ENCODE data around the gene ZBTB20.

ZBTB20 gene

DNA sequence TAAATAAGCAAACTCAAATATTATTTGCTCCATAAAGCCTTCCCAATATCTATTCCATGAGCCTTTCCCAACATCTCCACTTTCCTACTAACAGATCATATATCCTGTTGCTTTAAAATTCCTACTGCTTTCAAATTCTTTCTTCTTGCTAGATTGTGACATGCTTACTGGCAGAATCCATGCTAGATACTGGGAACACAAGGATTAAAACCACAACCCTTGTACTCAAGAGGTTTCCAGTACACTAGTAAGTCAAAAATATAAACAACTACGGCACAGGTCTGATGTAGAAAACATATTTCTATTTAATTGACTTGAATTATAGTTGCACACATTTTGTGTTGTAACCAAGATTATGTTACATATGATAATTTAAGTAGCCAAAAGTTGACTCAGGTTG lies 275.0 kb downstream of the ZBTB20 start:
- DNase-seq (ENCODE audit: low spot score) = no peak

- DNase-seq (ENCODE audit: low spot score) = no peak
Measured at GRCh38 chr3:114867835-114868503, 279.1 kb downstream of the ZBTB20 start.

DNA sequence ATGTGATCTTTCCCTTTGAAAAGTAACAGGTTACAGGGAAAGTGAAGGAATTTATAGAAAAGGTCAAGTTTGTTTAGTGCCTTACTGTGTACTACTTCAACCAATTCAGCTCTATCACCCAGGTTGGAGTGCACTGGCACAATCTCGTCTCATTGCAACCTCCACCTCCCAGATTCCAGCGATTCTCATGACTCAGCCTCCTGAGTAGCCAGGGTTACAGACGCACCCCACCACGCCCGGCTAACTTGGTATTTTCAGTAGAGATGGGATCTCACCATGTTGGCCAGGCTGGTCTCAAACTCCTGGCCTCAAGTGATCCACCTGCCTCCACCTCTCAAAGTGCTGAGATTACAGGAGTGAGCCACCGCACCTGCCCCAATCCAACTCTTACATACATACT lies 279.7 kb downstream of the ZBTB20 start:
- DNase-seq (ENCODE audit: low spot score) = no peak

DNA sequence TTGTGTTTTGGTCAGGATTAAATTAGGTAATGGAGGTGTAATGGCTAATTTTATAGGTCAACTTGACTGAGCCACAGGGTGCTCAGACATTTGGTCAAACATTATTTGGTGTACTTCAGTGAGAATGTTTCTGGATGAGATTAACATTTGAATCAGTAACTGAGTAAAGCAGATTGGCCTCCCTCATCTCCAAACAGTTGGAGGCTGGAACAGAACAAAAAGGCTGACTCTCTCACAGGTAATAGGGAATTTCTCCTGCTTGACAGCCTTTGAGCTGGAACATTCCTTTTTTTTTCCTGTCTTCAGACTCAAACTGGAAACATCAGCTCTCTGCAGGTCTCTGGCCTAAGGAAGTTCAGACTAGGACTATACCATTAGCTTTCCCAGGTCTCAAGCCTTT lies 280.7 kb downstream of the ZBTB20 start:
- DNase-seq (ENCODE audit: low spot score) = no peak

DNA sequence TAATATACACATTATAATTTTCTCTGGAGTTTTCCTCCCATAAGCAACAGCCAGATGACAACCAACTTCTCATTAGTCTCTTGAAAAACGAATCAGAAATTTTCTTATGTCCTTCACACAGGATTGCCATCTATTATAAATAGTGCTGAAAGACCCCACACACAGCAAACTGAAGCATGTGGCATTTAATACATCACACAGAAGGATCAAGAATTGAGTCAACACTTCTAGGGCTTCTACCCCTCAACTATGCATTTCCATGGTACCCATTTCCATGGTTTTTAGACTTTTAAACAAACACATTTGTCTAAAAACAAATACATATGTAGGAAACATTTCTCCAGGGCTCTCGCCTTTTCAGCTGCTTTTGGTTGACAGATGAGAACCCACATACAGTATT lies 282.1 kb downstream of the ZBTB20 start:
- no peak for DNase-seq (ENCODE audit: low spot score)

- no peak for DNase-seq (ENCODE audit: low spot score)
Measured at GRCh38 chr3:114863848-114864247, 283.2 kb downstream of the ZBTB20 start.

- no peak for DNase-seq (ENCODE audit: low spot score)
Measured at GRCh38 chr3:114861666-114862065, 285.4 kb downstream of the ZBTB20 start.

DNA sequence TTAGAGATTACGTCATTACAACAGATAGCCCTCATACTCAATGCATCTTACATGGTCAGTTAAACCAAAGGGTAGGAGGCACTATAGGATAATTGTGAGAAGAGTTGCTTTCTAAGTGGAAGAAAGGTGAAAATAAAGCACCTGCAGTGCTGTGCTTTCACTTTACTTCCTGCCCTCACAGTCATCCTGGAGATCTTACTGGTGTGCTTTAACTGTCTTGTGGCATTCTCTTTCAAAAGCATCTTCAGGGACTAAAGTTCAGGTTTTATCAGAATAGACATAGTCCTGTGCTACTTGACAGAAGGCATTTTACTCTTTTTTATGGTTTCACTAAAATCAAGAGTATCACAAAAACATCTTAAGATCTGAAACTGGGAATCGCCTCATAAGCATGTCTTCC lies 286.6 kb downstream of the ZBTB20 start:
- DNase-seq (ENCODE audit: low spot score) = no peak

DNA sequence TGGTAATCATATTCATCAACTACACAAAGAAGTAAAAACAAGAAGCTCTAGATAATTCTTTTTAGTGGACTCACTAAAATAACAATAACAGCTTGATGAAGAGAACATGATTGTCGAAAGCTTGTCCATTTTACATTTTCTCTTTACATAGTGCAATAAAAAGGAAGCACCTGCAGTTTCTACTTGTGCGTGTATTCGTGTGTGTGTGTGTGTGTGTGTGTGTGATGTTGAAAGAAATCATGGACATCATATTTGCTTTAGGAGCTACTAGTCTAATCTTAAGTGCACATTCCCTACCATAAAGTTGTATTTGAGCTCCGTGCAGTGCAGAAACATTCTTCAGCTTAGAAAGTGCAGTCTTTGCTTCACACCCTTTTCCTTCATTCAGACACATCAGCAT lies 288.8 kb downstream of the ZBTB20 start:
- DNase-seq (ENCODE audit: low spot score) = no peak

DNA sequence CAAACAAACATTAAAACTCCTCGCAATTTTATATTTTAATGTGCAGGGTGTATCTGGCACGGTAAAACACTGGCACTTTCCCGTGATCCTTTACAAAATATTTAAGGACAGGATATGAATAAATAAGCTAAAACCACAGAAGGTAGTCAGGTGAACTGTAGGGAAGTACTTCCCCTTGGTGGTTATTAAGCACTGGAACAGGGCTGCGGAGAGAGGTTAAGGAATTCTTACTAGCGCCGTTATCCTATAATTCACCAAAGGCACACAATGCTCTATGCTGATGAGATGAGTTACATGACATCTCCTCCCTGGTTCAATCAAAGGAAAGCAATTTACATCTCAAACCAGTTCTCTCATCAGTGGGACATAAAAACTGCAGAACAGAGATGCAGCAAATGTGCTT lies 289.8 kb downstream of the ZBTB20 start:
- no peak for DNase-seq (ENCODE audit: low spot score)

- DNase-seq (ENCODE audit: low spot score) = no peak
Measured at GRCh38 chr3:114856835-114857234, 290.3 kb downstream of the ZBTB20 start.

- DNase-seq (ENCODE audit: low spot score) = no peak
Measured at GRCh38 chr3:114855839-114856238, 291.2 kb downstream of the ZBTB20 start.

- no peak for DNase-seq (ENCODE audit: low spot score)
Measured at GRCh38 chr3:114852966-114853365, 294.1 kb downstream of the ZBTB20 start.

DNA sequence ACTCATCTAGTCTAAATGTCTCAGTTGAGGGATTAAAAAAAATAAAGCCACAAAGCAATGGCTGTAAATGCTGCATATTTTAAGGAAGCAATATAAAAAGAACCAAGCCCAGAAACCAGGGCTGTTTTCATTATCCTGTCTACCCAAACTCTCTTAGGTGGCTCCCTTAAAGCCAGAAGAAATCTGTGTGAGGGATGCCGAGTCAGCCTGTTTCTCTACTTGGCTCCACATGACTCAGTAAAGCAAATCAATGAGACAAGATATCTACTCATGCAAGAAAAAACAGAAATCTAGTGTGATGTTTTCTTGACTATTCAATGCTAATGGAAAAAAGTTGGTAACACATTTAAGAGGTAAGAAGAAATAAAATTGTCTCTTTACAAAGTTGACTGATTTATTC lies 296.2 kb downstream of the ZBTB20 start:
- DNase-seq (ENCODE audit: low spot score) = no peak

DNA sequence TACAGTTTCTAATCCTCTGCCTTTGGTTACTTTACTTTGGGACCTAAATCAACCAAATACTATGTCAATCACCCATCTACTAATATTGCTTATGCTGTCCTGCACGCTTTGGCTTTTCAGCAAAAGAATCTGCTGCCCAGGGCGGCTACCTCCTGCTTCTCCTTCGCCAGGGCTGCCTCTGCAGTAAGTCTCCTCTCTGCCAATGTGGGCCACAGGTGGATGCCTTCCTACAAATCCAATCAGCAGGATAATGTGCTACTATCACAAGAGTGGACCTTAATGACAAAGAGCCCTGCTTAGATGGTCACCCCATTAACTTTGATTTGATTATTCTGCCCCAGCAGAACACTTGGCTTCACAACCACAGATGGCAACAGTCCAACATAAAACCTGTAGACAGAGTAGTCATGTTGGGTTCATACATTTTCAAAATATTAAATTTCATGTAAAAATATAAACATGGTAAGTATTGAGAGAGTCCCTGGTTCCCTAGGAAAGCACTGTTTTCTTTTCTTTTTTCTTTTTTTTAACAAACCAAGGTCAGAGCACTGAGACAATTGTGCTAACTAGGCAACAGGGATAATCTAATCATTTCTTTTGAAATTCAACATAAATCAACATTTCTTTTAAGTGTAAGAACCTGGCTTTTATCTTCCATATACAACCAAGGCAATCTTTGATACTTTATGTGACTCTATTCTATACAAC lies 298.3 kb downstream of the ZBTB20 start:
- DNase-seq (ENCODE audit: low spot score) = no peak

- DNase-seq (ENCODE audit: low spot score) = no peak
Measured at GRCh38 chr3:114848082-114848481, 299.0 kb downstream of the ZBTB20 start.

GRCh38 chr3:114847564-114847963 lies 299.5 kb downstream of the ZBTB20 start:
- DNase-seq (ENCODE audit: low spot score) = no peak

- DNase-seq (ENCODE audit: low spot score) = no peak
Measured at GRCh38 chr3:114846779-114847178, 300.3 kb downstream of the ZBTB20 start.

DNA sequence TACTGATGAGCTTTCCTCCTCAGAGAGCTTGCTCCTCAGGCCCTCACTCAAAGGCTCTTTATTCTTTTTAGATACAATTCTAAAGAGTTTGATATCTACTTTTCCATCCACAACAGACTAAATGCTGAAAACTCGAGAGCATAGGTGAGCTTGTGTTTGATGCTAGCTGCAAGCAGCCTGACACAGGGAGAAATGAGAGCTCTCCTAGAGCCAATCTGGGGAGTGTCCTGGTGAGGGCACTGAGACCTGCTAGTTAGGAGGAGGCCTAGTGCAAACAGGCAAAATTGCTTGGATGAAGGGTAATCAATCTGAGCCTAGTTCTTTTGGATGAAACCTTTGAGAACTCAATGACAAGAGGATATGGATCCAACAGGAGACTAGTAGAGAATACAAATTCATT lies 300.8 kb downstream of the ZBTB20 start:
- DNase-seq (ENCODE audit: low spot score) = no peak

DNA sequence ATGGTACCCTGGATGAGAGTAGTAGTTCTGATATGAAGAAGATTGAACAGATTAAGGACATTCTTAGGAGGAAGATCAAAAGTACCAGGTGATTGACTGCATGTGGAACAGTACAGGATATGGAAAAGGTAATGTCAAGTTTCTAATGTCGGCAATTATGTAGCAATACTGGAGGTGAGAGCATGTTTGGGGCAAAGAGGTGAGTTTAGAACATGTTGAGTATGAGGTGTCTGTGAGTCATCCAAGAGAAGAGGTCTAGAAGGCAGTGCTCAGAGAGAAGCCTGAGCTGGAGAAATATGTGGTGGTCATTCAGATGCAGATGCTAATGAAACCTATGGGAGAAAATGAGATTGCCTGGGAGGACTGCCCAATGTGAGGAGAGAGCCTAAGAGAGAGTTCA lies 305.6 kb downstream of the ZBTB20 start:
- DNase-seq (ENCODE audit: low spot score) = no peak

GRCh38 chr3:114839476-114839875 lies 307.6 kb downstream of the ZBTB20 start:
- no peak for DNase-seq (ENCODE audit: low spot score)

- no peak for DNase-seq (ENCODE audit: low spot score)
Measured at GRCh38 chr3:114838025-114838424, 309.1 kb downstream of the ZBTB20 start.

GRCh38 chr3:114834175-114834940 lies 312.7 kb downstream of the ZBTB20 start:
- DNase-seq (ENCODE audit: low spot score) = no peak

Data from hematopoietic multipotent progenitor cell treated with erythropoietin and hydrocortisone succinate and interleukin-3 and kit ligand, for 17 days (in vitro differentiated cells).